WTC11 (cell line): ENCODE measurements around the gene EXOC3L4. TPM values are rescaled to one million over a fixed set of nuclear protein-coding genes. Genes with fewer than 3 reads are reported as not detected.

Experiments
- ATAC-seq: fragments of 200-7000 bp; cut with Tn5 transposase; 2 replicates; pipeline ENCODE4 v1.10.0; 2021; ENCODE audit warnings: mild to moderate bottlenecking, moderate library complexity
- CTCF ChIA-PET: fragments of 300-600 bp; sonication (Branson Sonifier 250); formaldehyde crosslinking; loops from one replicate; lab custom pipeline; 2021; ENCODE audit warnings: antibody characterized with exemption; lab: Charles Lee
- POLR2A ChIA-PET: fragments of 350-600 bp; sonication (Branson Sonifier 250); formaldehyde crosslinking; loops from one replicate; lab custom pipeline; 2021; ENCODE audit warnings: antibody characterized with exemption; lab: Charles Lee
- DNase-seq: peaks from one replicate; pipeline ENCODE4 v3.0.0; 2021; ENCODE audit warnings: low spot score
- H3K27ac Mint-ChIP-seq: 2 replicates; pipeline ENCODE4 v1.8.0; 2021; ENCODE audit warnings: mixed read lengths
- H3K27me3 Mint-ChIP-seq: 2 replicates; pipeline ENCODE4 v1.8.0; 2021; ENCODE audit warnings: low read depth, mild to moderate bottlenecking, moderate library complexity, mixed read lengths
- H3K36me3 Mint-ChIP-seq: 2 replicates; pipeline ENCODE4 v1.8.0; 2021; ENCODE audit warnings: mixed read lengths
- H3K4me1 Mint-ChIP-seq: 2 replicates; pipeline ENCODE4 v1.8.0; 2022; ENCODE audit warnings: mixed read lengths
- H3K4me3 Mint-ChIP-seq: 2 replicates; pipeline ENCODE4 v1.8.0; 2021; ENCODE audit warnings: mild to moderate bottlenecking, moderate library complexity, mixed read lengths
- H3K9me3 Mint-ChIP-seq: 2 replicates; pipeline ENCODE4 v1.8.0; 2021; ENCODE audit warnings: mixed read lengths
- CREB1 ChIP-seq: sonication (generic); formaldehyde crosslinking; IDR thresholded peaks from 2 replicates; pipeline ENCODE4 v1.8.0; 2023; ENCODE audit warnings: mild to moderate bottlenecking, missing genetic modification reagents
- ELF4 ChIP-seq: sonication (generic); formaldehyde crosslinking; IDR thresholded peaks from 2 replicates; pipeline ENCODE4 v1.8.1; 2022; ENCODE audit warnings: low read depth, mild to moderate bottlenecking, moderate library complexity, missing genetic modification reagents
- ESRRA ChIP-seq: sonication (generic); formaldehyde crosslinking; IDR thresholded peaks from 2 replicates; pipeline ENCODE4 v1.8.1; 2022; ENCODE audit warnings: mild to moderate bottlenecking, missing genetic modification reagents, borderline replicate concordance
- FOXJ3 ChIP-seq: sonication (generic); formaldehyde crosslinking; IDR thresholded peaks from 2 replicates; pipeline ENCODE4 v1.9.0; 2021; ENCODE audit warnings: missing genetic modification reagents, mild to moderate bottlenecking, borderline replicate concordance
- HMGA2 ChIP-seq: fragments of 250-450 bp; sonication (Bioruptor Pico); IDR thresholded peaks from 2 replicates; pipeline ENCODE4 v1.4.0; 2021; ENCODE audit warnings: mild to moderate bottlenecking, moderate library complexity
- JAZF1 ChIP-seq: fragments of 250-450 bp; sonication (Bioruptor Pico); IDR thresholded peaks from 2 replicates; pipeline ENCODE4 v1.9.0; 2021; ENCODE audit warnings: moderate library complexity, mild to moderate bottlenecking, inconsistent platforms
- NFATC4 ChIP-seq: fragments of 250-450 bp; sonication (Bioruptor Pico); IDR thresholded peaks from 2 replicates; pipeline ENCODE4 v1.9.0; 2021; ENCODE audit warnings: mild to moderate bottlenecking
- NR3C1 ChIP-seq: sonication (generic); formaldehyde crosslinking; conservative IDR thresholded peaks from 2 replicates; pipeline ENCODE4 v1.8.1; 2023; ENCODE audit warnings: low read depth, mild to moderate bottlenecking, missing genetic modification reagents
- OVOL2 ChIP-seq: fragments of 250-450 bp; sonication (Bioruptor Pico); IDR thresholded peaks from 2 replicates; pipeline ENCODE4 v1.9.0; 2021; ENCODE audit warnings: mild to moderate bottlenecking, borderline replicate concordance
- RORB ChIP-seq: fragments of 250-450 bp; sonication (Bioruptor Pico); IDR thresholded peaks from 2 replicates; pipeline ENCODE4 v1.9.0; 2021; ENCODE audit warnings: mild to moderate bottlenecking
- SMAD3 ChIP-seq: sonication (generic); formaldehyde crosslinking; IDR thresholded peaks from 2 replicates; pipeline ENCODE4 v1.8.0; 2022; ENCODE audit warnings: missing genetic modification reagents, mild to moderate bottlenecking, borderline replicate concordance
- SOX15 ChIP-seq: fragments of 250-450 bp; sonication (Bioruptor Pico); IDR thresholded peaks from 2 replicates; pipeline ENCODE4 v1.9.0; 2021; ENCODE audit warnings: mild to moderate bottlenecking
- TCF7 ChIP-seq: sonication (generic); formaldehyde crosslinking; IDR thresholded peaks from 2 replicates; pipeline ENCODE4 v1.8.0; 2022; ENCODE audit warnings: mild to moderate bottlenecking, low read depth, missing genetic modification reagents, moderate library complexity
- TEAD1 ChIP-seq: sonication (generic); formaldehyde crosslinking; IDR thresholded peaks from 2 replicates; pipeline ENCODE4 v1.8.0; 2022; ENCODE audit warnings: mild to moderate bottlenecking, missing genetic modification reagents
- ZNF121 ChIP-seq: sonication (generic); formaldehyde crosslinking; IDR thresholded peaks from 2 replicates; pipeline ENCODE4 v1.8.0; 2023; ENCODE audit warnings: missing genetic modification reagents
- ZNF232 ChIP-seq: sonication (generic); formaldehyde crosslinking; IDR thresholded peaks from 2 replicates; pipeline ENCODE4 v1.8.0; 2022; ENCODE audit warnings: mild to moderate bottlenecking, missing genetic modification reagents
- ZNF263 ChIP-seq: sonication (generic); formaldehyde crosslinking; IDR thresholded peaks from 2 replicates; pipeline ENCODE4 v1.8.1; 2022; ENCODE audit warnings: low read depth, mild to moderate bottlenecking, moderate library complexity, missing genetic modification reagents
- ZNF317 ChIP-seq: sonication (generic); formaldehyde crosslinking; IDR thresholded peaks from 2 replicates; pipeline ENCODE4 v1.8.1; 2023; ENCODE audit warnings: low read depth, mild to moderate bottlenecking, moderate library complexity, missing genetic modification reagents, borderline replicate concordance
- total RNA-seq: library from RNA; stranded (reverse); gene quantifications from 3 replicates; pipeline ENCODE4 v1.2.3, GENCODE V29; 2021
- TF ChIP-seq, protein P1 (sequence below): sonication (generic); formaldehyde crosslinking; IDR thresholded peaks from 2 replicates; pipeline ENCODE4 v1.8.1; 2023; ENCODE audit warnings: mild to moderate bottlenecking, moderate library complexity, missing genetic modification reagents
- TF ChIP-seq, protein P2 (sequence below): sonication (generic); formaldehyde crosslinking; IDR thresholded peaks from 2 replicates; pipeline ENCODE4 v1.8.1; 2022; ENCODE audit warnings: low read depth, mild to moderate bottlenecking, moderate library complexity, missing genetic modification reagents, borderline replicate concordance
- TF ChIP-seq, protein P3 (sequence below): sonication (generic); formaldehyde crosslinking; IDR thresholded peaks from 2 replicates; pipeline ENCODE4 v1.8.1; 2023; ENCODE audit warnings: mild to moderate bottlenecking, missing genetic modification reagents
- TF ChIP-seq, protein P4 (sequence below): sonication (generic); formaldehyde crosslinking; IDR thresholded peaks from 2 replicates; pipeline ENCODE4 v1.8.1; 2023; ENCODE audit warnings: mild to moderate bottlenecking, missing genetic modification reagents, moderate library complexity
- TF ChIP-seq, protein P5 (sequence below): sonication (generic); formaldehyde crosslinking; IDR thresholded peaks from 2 replicates; pipeline ENCODE4 v1.8.0; 2023; ENCODE audit warnings: missing genetic modification reagents
- TF ChIP-seq, protein P6 (sequence below): sonication (generic); formaldehyde crosslinking; IDR thresholded peaks from 2 replicates; pipeline ENCODE4 v1.8.1; 2022; ENCODE audit warnings: missing genetic modification reagents, borderline replicate concordance

Gene EXOC3L4
- total RNA-seq, 1 experiment from 2014 or later = 0.42 TPM

DNA sequence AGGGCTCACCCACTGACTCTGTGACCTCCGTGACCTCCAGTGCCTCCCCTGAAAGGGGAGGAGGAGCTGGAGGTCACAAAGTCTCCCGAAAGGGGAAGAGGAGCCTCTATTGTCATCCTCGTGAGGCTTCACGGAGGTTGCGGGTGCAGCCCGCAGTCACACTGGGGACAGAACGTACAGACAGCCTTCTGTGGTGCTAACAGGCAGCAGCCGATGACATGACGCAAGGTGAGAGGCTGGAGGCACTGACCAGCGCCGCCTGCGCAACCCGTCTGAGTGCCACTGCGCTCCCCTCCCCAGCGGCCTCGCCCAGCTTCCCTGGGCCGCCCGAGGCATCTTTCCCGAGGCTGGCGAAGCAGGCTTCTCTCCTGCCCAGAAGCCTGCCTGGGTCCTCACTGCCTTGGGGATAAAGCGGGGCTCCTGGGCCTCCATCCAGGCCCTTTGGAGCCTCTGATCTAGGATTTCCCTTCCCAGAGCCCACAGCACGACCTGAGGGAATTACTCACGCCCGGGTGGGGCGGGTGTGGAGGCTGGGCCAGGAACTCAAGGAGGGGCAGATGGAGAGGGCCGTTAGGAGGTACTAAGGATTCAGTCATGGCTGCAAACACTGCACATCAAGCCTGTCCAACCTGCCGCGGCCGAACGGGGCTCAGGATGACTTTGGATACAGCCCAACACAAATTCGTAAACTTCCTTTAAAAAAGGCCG, 22.8 kb upstream of the EXOC3L4 start:
- Mint-ChIP-seq H3K4me3 (no peak overlapping the region), H3K4me1 (no peaks in the 10 kb centered on the region), H3K36me3 (no peaks in the 10 kb centered on the region), H3K9me3 (no peaks in the 10 kb centered on the region), H3K27ac (no peak overlapping the region), H3K27me3 (peaks cover 5% of the 10 kb centered on the region)
- TF ChIP-seq SOX15 (CRISPR knock-in tag) (no peak), CREB1 (CRISPR knock-in tag) (no peak), NR3C1 (CRISPR knock-in tag) (no peak), TCF7 (CRISPR knock-in tag) (no peak), TEAD1 (no peak)
- TF ChIP-seq, protein P1, sequence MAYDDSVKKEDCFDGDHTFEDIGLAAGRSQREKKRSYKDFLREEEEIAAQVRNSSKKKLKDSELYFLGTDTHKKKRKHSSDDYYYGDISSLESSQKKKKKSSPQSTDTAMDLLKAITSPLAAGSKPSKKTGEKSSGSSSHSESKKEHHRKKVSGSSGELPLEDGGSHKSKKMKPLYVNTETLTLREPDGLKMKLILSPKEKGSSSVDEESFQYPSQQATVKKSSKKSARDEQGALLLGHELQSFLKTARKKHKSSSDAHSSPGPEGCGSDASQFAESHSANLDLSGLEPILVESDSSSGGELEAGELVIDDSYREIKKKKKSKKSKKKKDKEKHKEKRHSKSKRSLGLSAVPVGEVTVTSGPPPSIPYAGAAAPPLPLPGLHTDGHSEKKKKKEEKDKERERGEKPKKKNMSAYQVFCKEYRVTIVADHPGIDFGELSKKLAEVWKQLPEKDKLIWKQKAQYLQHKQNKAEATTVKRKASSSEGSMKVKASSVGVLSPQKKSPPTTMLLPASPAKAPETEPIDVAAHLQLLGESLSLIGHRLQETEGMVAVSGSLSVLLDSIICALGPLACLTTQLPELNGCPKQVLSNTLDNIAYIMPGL (CRISPR knock-in tag) = no peak
- ATAC-seq (no peak), DNase-seq (no peak)
- POLR2A ChIA-PET = no interaction called here
- CTCF ChIA-PET = no interaction called here

DNA sequence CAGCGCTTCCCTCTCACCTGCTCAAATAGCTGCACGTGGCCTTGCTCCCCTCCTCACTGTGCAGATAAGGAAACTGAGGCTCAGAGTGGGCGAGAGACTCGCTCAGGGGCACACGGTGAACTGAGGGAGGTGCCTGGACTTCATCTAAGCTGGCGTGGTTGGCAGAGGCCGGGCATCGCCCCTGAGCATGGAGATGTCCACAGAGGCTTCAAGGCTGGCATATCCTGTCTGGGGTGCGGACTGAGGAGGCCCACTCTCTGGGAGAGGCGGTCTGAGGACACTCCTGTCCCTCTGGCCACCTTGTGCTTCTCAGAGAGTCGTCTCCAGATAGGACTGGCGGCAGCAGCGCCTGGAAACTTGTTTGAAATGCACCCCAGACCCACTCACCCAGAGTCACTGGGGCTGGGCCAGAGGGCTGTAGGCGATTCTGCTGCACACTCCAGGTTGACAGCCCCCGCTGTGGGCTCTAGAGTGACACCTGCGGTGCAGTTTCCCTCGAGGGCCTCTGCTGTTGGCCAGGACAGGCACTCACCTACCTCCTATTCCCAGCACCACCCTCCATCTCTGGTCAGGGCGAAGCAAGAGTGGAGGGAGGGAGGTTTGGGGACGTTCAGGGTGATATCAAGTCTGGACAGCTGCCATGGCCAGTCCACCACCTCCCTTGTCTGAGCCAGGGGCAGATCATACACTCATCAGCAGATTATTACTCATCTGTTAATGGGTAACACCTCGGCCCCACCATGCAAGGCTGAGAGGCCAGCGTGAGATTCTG, 21.7 kb upstream of the EXOC3L4 start:
- Mint-ChIP-seq H3K4me3 (no peak overlapping the region), H3K4me1 (no peaks in the 10 kb centered on the region), H3K27ac (no peak overlapping the region), H3K36me3 (no peaks in the 10 kb centered on the region), H3K9me3 (no peaks in the 10 kb centered on the region), H3K27me3 (peaks cover 5% of the 10 kb centered on the region)
- ChIA-PET CTCF (interaction anchor here (0.6 to 7.2 kb wide), 2 partner anchors 25 to 31 kb away, joined by 3 to 74 read pairs; no protein-coding TSS in a partner anchor), POLR2A (no interaction called here)
- no peak for DNase-seq
- TF ChIP-seq HMGA2 = no peak
- TF ChIP-seq, protein P2, sequence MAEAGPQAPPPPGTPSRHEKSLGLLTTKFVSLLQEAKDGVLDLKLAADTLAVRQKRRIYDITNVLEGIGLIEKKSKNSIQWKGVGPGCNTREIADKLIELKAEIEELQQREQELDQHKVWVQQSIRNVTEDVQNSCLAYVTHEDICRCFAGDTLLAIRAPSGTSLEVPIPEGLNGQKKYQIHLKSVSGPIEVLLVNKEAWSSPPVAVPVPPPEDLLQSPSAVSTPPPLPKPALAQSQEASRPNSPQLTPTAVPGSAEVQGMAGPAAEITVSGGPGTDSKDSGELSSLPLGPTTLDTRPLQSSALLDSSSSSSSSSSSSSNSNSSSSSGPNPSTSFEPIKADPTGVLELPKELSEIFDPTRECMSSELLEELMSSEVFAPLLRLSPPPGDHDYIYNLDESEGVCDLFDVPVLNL = no peak
- TF ChIP-seq ELF4 = no peak
- TF ChIP-seq, protein P3, sequence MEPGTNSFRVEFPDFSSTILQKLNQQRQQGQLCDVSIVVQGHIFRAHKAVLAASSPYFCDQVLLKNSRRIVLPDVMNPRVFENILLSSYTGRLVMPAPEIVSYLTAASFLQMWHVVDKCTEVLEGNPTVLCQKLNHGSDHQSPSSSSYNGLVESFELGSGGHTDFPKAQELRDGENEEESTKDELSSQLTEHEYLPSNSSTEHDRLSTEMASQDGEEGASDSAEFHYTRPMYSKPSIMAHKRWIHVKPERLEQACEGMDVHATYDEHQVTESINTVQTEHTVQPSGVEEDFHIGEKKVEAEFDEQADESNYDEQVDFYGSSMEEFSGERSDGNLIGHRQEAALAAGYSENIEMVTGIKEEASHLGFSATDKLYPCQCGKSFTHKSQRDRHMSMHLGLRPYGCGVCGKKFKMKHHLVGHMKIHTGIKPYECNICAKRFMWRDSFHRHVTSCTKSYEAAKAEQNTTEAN (CRISPR knock-in tag) = no peak
- TF ChIP-seq ZNF121 = no peak
- TF ChIP-seq, protein P4, sequence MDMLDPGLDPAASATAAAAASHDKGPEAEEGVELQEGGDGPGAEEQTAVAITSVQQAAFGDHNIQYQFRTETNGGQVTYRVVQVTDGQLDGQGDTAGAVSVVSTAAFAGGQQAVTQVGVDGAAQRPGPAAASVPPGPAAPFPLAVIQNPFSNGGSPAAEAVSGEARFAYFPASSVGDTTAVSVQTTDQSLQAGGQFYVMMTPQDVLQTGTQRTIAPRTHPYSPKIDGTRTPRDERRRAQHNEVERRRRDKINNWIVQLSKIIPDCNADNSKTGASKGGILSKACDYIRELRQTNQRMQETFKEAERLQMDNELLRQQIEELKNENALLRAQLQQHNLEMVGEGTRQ (CRISPR knock-in tag) = no peak
- TF ChIP-seq ZNF317 (CRISPR knock-in tag) = no peak
- TF ChIP-seq RORB (CRISPR knock-in tag) = no peak
- TF ChIP-seq, protein P5, sequence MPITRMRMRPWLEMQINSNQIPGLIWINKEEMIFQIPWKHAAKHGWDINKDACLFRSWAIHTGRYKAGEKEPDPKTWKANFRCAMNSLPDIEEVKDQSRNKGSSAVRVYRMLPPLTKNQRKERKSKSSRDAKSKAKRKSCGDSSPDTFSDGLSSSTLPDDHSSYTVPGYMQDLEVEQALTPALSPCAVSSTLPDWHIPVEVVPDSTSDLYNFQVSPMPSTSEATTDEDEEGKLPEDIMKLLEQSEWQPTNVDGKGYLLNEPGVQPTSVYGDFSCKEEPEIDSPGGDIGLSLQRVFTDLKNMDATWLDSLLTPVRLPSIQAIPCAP (CRISPR knock-in tag) = no peak
- no peak for TF ChIP-seq TCF7 (CRISPR knock-in tag)
- TF ChIP-seq ESRRA (CRISPR knock-in tag) = no peak
- no peak for TF ChIP-seq ZNF263
- no peak for TF ChIP-seq JAZF1 (CRISPR knock-in tag)
- TF ChIP-seq SMAD3 (CRISPR knock-in tag) = no peak
- no peak for TF ChIP-seq NFATC4 (CRISPR knock-in tag)
- no peak for TF ChIP-seq FOXJ3 (CRISPR knock-in tag)
- no peak for TF ChIP-seq OVOL2
- TF ChIP-seq, protein P6, sequence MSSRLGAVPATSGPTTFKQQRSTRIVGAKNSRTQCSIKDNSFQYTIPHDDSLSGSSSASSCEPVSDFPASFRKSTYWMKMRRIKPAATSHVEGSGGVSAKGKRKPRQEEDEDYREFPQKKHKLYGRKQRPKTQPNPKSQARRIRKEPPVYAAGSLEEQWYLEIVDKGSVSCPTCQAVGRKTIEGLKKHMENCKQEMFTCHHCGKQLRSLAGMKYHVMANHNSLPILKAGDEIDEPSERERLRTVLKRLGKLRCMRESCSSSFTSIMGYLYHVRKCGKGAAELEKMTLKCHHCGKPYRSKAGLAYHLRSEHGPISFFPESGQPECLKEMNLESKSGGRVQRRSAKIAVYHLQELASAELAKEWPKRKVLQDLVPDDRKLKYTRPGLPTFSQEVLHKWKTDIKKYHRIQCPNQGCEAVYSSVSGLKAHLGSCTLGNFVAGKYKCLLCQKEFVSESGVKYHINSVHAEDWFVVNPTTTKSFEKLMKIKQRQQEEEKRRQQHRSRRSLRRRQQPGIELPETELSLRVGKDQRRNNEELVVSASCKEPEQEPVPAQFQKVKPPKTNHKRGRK = no peak
- no peak for TF ChIP-seq ZNF232 (CRISPR knock-in tag)
- ATAC-seq = no peak
